ENCODE data around the gene PAX6.

GRCh38 chr11:31860391-31860790 lies 49.3 kb upstream of the PAX6 start:
- TF ChIP-seq ZNF274 (IDR thresholded peaks at IDR 0.05; ENCODE audit: low read depth, low read length) = no peak
- TF ChIP-seq YY1 (IDR thresholded peaks at IDR 0.05; ENCODE audit: insufficient read depth, insufficient read length) = no peak
- TF ChIP-seq SUZ12 (IDR thresholded peaks at IDR 0.05; ENCODE audit: extremely low read depth, insufficient read depth, insufficient read length) = no peak
